Thyroid gland (tissue), 4 donors: Measurements from ENCODE around the gene FNDC10. TPM values are rescaled to one million over a fixed set of nuclear protein-coding genes. Genes with fewer than 3 reads are reported as not detected.

ENCODE experiments used
- DNase-seq, 2 donors: peaks; one replicate each; pipeline ENCODE4 v3.0.0-alpha.2; 2019
- H3K27ac ChIP-seq, 3 donors: fragments of 200-600 bp; sonication (generic); 1 replicate in 2 of 3; 2 replicates in 1 of 3; pipeline ENCODE4 v1.5.1; 2016 to 2019; ENCODE audit warnings: mild to moderate bottlenecking in 1 of 3, moderate library complexity in 1 of 3
- H3K27me3 ChIP-seq: fragments of 200-600 bp; sonication (generic); one replicate; pipeline ENCODE4 v1.5.1; 2019
- H3K36me3 ChIP-seq, 2 donors: fragments of 200-600 bp; sonication (generic); one replicate each; pipeline ENCODE4 v1.5.1; 2016 to 2019
- H3K4me1 ChIP-seq, 2 donors: fragments of 200-600 bp; sonication (generic); one replicate each; pipeline ENCODE4 v1.5.1; 2017 to 2019
- H3K4me3 ChIP-seq, 3 donors: fragments of 200-600 bp; sonication (generic); replicated peaks in 1 of 3; 1 replicate in 2 of 3; 2 replicates in 1 of 3; pipeline ENCODE4 v1.5.1; 2016; ENCODE audit warnings: mild to moderate bottlenecking in 1 of 3
- H3K9me3 ChIP-seq: fragments of 200-600 bp; sonication (generic); one replicate; pipeline ENCODE4 v1.5.1; 2017
- CTCF ChIP-seq, 6 experiments: fragments of 200-600 bp in 3 of 6; fragments of 450-650 bp in 3 of 6; sonication (generic) in 3 of 6; IDR thresholded peaks; one replicate each; pipeline ENCODE4 v1.5.1; 2016 to 2019; ENCODE audit warnings: antibody characterized with exemption in 6 of 6, mild to moderate bottlenecking in 2 of 6, inconsistent platforms in 1 of 6, moderate library complexity in 1 of 6
- POLR2A ChIP-seq, 2 donors: fragments of 450-650 bp; IDR thresholded peaks; one replicate each; pipeline ENCODE4 v1.6.1; 2017; ENCODE audit warnings: antibody characterized with exemption in 2 of 2, mild to moderate bottlenecking in 2 of 2, moderate library complexity in 1 of 2
- WGBS, 2 donors: methylation state at CpG; one replicate each; pipeline ENCODE4 v1.1.5; 2017; 5-methylcytosine and 5-hydroxymethylcytosine counted together
- intact Hi-C: fragments of 100-400 bp; cut with DNase I; formaldehyde crosslinking; loops from one replicate; pipeline ENCODE4 v1.15.1; 2023
- total RNA-seq, 4 donors: library from RNA; depleted of rRNA; stranded (reverse); fragments of >200 nt; gene quantifications; one replicate each; pipeline ENCODE4 v1.2.3, GENCODE V29; 2016

Gene FNDC10
- total RNA-seq, 4 donors from 2014 or later = 1.0 to 9.9 (median 5.3) TPM

- no peaks in the 10 kb centered on the region for H3K9me3 ChIP-seq
- peak within 1 kb of the TSS; percentile 96 to 98 (median 96) for H3K27ac ChIP-seq
- no peaks in the 10 kb centered on the region for H3K27me3 ChIP-seq
- 0 to 1% methylated on average over 23 to 54 of the region's 87 CpGs for WGBS, 2 donors
- H3K4me1 ChIP-seq = peaks cover 16 to 35% of the 10 kb centered on the region in 2 donors
- peak in 1 of 2 donors; percentile 89 for TF ChIP-seq POLR2A (IDR thresholded peaks at IDR 0.05)
- peak in 1 of 6 experiments; percentile 31 for TF ChIP-seq CTCF (IDR thresholded peaks at IDR 0.05)
- H3K36me3 ChIP-seq = peaks cover 0 to 5% of the 10 kb centered on the region in 2 donors
- intact Hi-C loops = no loop called here
- H3K4me3 ChIP-seq = peak within 1 kb of the TSS; percentile 99 to 100 (median 100)
- DNase-seq = peak; percentile 91
Observed at GRCh38 chr1:1574721-1575537, 25.0 kb downstream of the FNDC10 start, which contains the start of gene SSU72. Gene SSU72, minus strand, starts transcription at chr1:1574863. Its CDS starts 306 bp downstream, at chr1:1574557.

GRCh38 chr1:1573843-1574720 lies 25.9 kb downstream of the FNDC10 start:
- Histone ChIP-seq H3K4me3 (peak overlapping the region; percentile 99 to 100 (median 100)), H3K9me3 (no peaks in the 10 kb centered on the region), H3K36me3 (peaks cover 0 to 5% of the 10 kb centered on the region in 2 donors), H3K4me1 (peaks cover 21 to 36% of the 10 kb centered on the region in 2 donors), H3K27ac (peak overlapping the region; percentile 96 to 98 (median 96)), H3K27me3 (no peaks in the 10 kb centered on the region)
- peak; percentile 47 to 54 for DNase-seq
- TF ChIP-seq CTCF (IDR thresholded peaks at IDR 0.05) = peak in 1 of 6 experiments; percentile 21
- peak in 1 of 2 donors; percentile 16 for TF ChIP-seq POLR2A (IDR thresholded peaks at IDR 0.05)
- intact Hi-C loops = no loop called here
- WGBS, 2 donors = 0 to 1% methylated on average over 27 to 35 of the region's 96 CpGs

GRCh38 chr1:1569341-1569740 lies 30.6 kb downstream of the FNDC10 start:
- intact Hi-C loops = no loop called here
- Histone ChIP-seq H3K36me3 (peaks cover 4 to 9% of the 10 kb centered on the region in 2 donors), H3K4me3 (no peak overlapping the region), H3K9me3 (no peaks in the 10 kb centered on the region), H3K27me3 (no peaks in the 10 kb centered on the region), H3K27ac (peak overlapping the region in 1 of 3 donors; percentile 21), H3K4me1 (peaks cover 16 to 48% of the 10 kb centered on the region in 2 donors)
- no peak for TF ChIP-seq CTCF (IDR thresholded peaks at IDR 0.05)
- TF ChIP-seq POLR2A (IDR thresholded peaks at IDR 0.05) = no peak
- peak; percentile 45 to 46 for DNase-seq
- WGBS, 2 donors = 65 to 71% methylated on average over 7 of the region's 7 CpGs

- Histone ChIP-seq H3K27me3 (no peaks in the 10 kb centered on the region), H3K27ac (peak overlapping the region in 1 of 3 donors; percentile 17), H3K4me3 (no peak overlapping the region), H3K36me3 (peaks cover 17 to 22% of the 10 kb centered on the region in 2 donors), H3K9me3 (no peaks in the 10 kb centered on the region), H3K4me1 (peaks cover 12 to 40% of the 10 kb centered on the region in 2 donors)
- 74 to 75% methylated on average over 10 of the region's 10 CpGs for WGBS, 2 donors
- TF ChIP-seq CTCF (IDR thresholded peaks at IDR 0.05) (no peak), POLR2A (IDR thresholded peaks at IDR 0.05) (no peak)
- intact Hi-C loops = no loop called here
- no peak for DNase-seq
Observed at GRCh38 chr1:1567891-1568291, 32.0 kb downstream of the FNDC10 start.
